Fibroblast of mammary gland (primary cell): ENCODE results near the gene CCDC120.

Experiments used
- DNase-seq: peaks from one replicate; pipeline ENCODE4 v3.0.0-alpha.2; 2010; ENCODE audit warnings: low read depth
- H3K4me3 ChIP-seq: 2 replicates; pipeline ENCODE4 v1.5.1; 2011; ENCODE audit warnings: low read depth, mild to moderate bottlenecking, low read length, moderate library complexity; ENCODE audit not compliant: control insufficient read depth
- TF ChIP-seq, protein P1 (sequence below): conservative IDR thresholded peaks from 2 replicates; pipeline ENCODE4 v1.5.1; 2011; ENCODE audit warnings: low read depth, low read length, inconsistent platforms; ENCODE audit not compliant: control insufficient read depth, insufficient read depth

The CCDC120 gene

DNA sequence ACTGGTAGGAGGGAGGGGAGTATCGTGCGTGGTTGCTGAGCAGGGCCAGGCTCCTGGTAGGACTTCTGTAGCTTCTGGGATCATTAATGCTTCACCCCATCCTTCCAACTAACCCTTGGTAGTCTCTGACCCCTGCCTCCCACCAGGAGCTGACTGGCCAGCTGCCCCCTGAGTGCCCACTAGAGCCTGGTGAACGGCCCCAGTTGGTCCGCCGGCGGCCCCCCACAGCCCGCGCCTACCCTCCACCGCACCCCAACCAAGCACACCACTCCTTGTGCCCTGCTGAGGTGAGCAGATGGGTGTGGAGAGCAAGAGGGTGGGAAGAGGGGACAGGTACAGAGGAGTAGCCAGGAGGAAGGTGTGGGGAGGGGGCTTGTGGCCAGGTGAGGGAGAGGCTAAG is 4.9 kb downstream of the CCDC120 start:
- no peak for DNase-seq
- TF ChIP-seq, protein P1, sequence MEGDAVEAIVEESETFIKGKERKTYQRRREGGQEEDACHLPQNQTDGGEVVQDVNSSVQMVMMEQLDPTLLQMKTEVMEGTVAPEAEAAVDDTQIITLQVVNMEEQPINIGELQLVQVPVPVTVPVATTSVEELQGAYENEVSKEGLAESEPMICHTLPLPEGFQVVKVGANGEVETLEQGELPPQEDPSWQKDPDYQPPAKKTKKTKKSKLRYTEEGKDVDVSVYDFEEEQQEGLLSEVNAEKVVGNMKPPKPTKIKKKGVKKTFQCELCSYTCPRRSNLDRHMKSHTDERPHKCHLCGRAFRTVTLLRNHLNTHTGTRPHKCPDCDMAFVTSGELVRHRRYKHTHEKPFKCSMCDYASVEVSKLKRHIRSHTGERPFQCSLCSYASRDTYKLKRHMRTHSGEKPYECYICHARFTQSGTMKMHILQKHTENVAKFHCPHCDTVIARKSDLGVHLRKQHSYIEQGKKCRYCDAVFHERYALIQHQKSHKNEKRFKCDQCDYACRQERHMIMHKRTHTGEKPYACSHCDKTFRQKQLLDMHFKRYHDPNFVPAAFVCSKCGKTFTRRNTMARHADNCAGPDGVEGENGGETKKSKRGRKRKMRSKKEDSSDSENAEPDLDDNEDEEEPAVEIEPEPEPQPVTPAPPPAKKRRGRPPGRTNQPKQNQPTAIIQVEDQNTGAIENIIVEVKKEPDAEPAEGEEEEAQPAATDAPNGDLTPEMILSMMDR: no peak

DNA sequence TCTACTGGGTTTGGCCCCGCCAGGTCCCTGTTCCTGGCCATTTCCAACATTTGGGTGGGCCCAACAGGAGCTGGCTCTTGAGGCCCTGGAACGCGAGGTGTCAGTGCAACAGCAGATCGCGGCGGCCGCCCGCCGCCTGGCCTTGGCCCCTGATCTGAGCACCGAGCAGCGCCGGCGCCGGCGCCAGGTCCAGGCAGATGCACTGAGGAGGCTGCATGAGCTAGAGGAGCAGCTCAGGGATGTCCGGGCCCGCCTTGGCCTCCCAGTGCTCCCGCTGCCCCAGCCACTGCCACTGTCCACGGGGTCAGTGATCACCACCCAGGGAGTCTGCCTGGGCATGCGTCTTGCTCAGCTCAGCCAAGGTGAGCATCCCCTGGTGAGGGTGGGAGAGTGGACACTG is 5.5 kb downstream of the CCDC120 start:
- TF ChIP-seq, protein P1: no peak
- no peak overlapping the region for H3K4me3 ChIP-seq
- DNase-seq: no peak

More for the DNA sequence above, 4.9 kb downstream of the CCDC120 start:
- H3K4me3 ChIP-seq: no peak overlapping the region

- no peak for DNase-seq
- TF ChIP-seq, protein P1: no peak
- no peak overlapping the region for H3K4me3 ChIP-seq
Measured at GRCh38 chrX:49064735-49065134, 5.9 kb downstream of the CCDC120 start.

- no peak overlapping the region for H3K4me3 ChIP-seq
- TF ChIP-seq, protein P1: no peak
- no peak for DNase-seq
Measured at GRCh38 chrX:49066278-49066677, 7.5 kb downstream of the CCDC120 start.

GRCh38 chrX:49066690-49067089 is 7.9 kb downstream of the CCDC120 start:
- no peak for DNase-seq
- TF ChIP-seq, protein P1: no peak
- H3K4me3 ChIP-seq: no peak overlapping the region

DNA sequence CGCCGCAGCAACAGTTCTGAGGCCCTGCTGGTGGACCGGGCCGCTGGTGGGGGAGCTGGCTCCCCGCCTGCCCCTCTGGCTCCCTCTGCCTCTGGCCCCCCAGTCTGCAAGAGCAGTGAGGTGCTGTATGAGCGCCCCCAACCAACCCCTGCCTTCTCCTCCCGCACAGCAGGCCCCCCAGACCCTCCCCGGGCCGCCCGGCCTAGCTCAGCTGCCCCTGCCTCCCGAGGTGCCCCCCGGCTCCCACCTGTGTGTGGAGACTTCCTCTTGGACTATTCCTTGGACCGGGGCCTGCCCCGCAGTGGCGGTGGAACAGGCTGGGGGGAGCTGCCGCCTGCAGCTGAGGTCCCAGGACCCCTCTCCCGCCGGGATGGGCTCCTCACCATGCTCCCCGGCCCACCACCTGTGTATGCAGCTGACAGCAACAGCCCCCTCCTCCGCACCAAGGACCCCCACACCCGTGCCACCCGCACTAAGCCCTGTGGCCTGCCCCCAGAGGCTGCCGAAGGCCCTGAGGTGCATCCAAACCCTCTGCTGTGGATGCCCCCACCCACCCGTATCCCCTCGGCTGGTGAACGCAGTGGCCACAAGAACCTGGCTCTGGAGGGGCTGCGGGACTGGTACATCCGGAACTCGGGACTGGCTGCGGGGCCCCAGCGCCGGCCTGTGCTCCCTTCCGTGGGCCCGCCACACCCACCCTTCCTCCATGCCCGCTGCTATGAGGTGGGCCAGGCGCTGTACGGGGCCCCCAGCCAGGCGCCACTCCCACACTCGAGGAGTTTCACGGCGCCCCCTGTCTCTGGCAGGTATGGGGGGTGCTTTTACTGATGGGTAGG is 8.7 kb downstream of the CCDC120 start:
- DNase-seq: no peak
- no peak overlapping the region for H3K4me3 ChIP-seq
- TF ChIP-seq, protein P1: no peak
